Fibroblast of upper back skin (primary cell): ENCODE data around the gene ANXA11.

ENCODE experiments used
- DNase-seq: peaks from one replicate; pipeline ENCODE4 v3.0.0-alpha.2; 2013

Gene ANXA11

GRCh38 chr10:80164596-80164995 lies 40.7 kb downstream of the ANXA11 start:
- DNase-seq, result no peak

GRCh38 chr10:80163741-80164341 lies 41.5 kb downstream of the ANXA11 start:
- peak; percentile 41 for DNase-seq

GRCh38 chr10:80161321-80162083 lies 43.8 kb downstream of the ANXA11 start:
- DNase-seq, result peak; percentile 36

- DNase-seq, result no peak
Measured at GRCh38 chr10:80160361-80161320, 44.7 kb downstream of the ANXA11 start.

GRCh38 chr10:80159166-80159873 lies 46.0 kb downstream of the ANXA11 start:
- no peak for DNase-seq

- DNase-seq, result peak; percentile 99
Measured at GRCh38 chr10:80158598-80159127, 46.7 kb downstream of the ANXA11 start.

GRCh38 chr10:80158126-80158525 lies 47.2 kb downstream of the ANXA11 start:
- no peak for DNase-seq

GRCh38 chr10:80157561-80157960 lies 47.8 kb downstream of the ANXA11 start:
- DNase-seq, result no peak

- DNase-seq, result no peak
Measured at GRCh38 chr10:80156216-80156615, 49.1 kb downstream of the ANXA11 start.

- no peak for DNase-seq
Measured at GRCh38 chr10:80155696-80156215, 49.6 kb downstream of the ANXA11 start.

- peak; percentile 96 for DNase-seq
Measured at GRCh38 chr10:80154978-80155695, 50.2 kb downstream of the ANXA11 start.

- DNase-seq, result no peak
Measured at GRCh38 chr10:80154626-80154977, 50.7 kb downstream of the ANXA11 start.

- no peak for DNase-seq
Measured at GRCh38 chr10:80153460-80153859, 51.9 kb downstream of the ANXA11 start.

GRCh38 chr10:80152820-80153219 lies 52.5 kb downstream of the ANXA11 start:
- DNase-seq, result no peak

GRCh38 chr10:80150172-80150571 lies 55.2 kb downstream of the ANXA11 start:
- no peak for DNase-seq

GRCh38 chr10:80149123-80149522 lies 56.2 kb downstream of the ANXA11 start:
- DNase-seq, result no peak

GRCh38 chr10:80148166-80148805 lies 57.1 kb downstream of the ANXA11 start:
- no peak for DNase-seq

GRCh38 chr10:80146918-80147317 lies 58.4 kb downstream of the ANXA11 start:
- no peak for DNase-seq

GRCh38 chr10:80145406-80146308 lies 59.7 kb downstream of the ANXA11 start:
- DNase-seq, result peak; percentile 59

- DNase-seq, result no peak
Measured at GRCh38 chr10:80144696-80145131, 60.6 kb downstream of the ANXA11 start.
